B cell (primary cell): ENCODE data around the gene PPT2.
"Not testable (repeated sequence)": the region's sequence is repeated elsewhere in the genome, so short reads cannot be mapped to it uniquely, and the experiment has no call there.

Experiments used
- CTCF ChIP-seq: fragments of 200-600 bp; IDR thresholded peaks from one replicate; pipeline ENCODE4 v1.8.0; 2022; ENCODE audit warnings: antibody characterized with exemption, mild to moderate bottlenecking
- EZH2 ChIP-seq: IDR thresholded peaks from 2 replicates; pipeline ENCODE4 v1.6.1; 2012; ENCODE audit warnings: borderline replicate concordance, low read depth, mild to moderate bottlenecking, moderate library complexity, low read length; ENCODE audit not compliant: insufficient read depth, poor library complexity, severe bottlenecking

- TF ChIP-seq CTCF, EZH2: not testable (repeated sequence)
Measured at GRCh38 chr6:32187725-32188380, 33.9 kb downstream of the PPT2 start.
